OCI-M2 (cell line): ENCODE measurements around the gene GEMIN5.
A peak's percentile ranks its signal among the peaks of the same experiment; 100 is the strongest.
"Not testable (repeated sequence)": the region's sequence is repeated elsewhere in the genome, so short reads cannot be mapped to it uniquely, and the experiment has no call there.

Source experiments
- DNase-seq: peaks from one replicate; lab custom pipeline; 2025; ENCODE audit not compliant: unreplicated experiment; lab: John Stamatoyannopoulos, UW

The GEMIN5 gene

GRCh38 chr5:154937718-154938466 lies at the start of gene GEMIN5:
TSS of gene GEMIN5 (minus strand) at chr5:154938211. CDS start at chr5:154938133, 78 bp downstream.
- peak; percentile 37 for DNase-seq

DNA sequence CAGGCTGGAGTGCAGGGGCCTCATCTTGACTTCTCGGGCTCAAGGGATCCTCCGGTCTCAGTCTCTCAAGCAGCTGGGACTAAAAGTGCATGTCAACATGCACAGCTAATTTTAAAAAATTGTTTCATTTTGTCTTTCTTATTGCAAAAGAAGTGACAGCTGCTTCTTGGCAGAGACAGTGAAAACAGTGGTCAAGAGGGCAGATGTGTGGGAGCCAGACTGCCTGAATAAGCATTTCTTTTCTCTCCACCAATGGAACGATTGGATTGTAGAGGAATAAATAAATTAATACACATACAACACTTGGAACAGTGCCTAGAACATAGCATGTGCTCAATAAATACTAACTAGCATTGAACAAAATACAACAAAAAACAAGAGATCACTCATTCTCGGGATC lies 48.1 kb upstream of the GEMIN5 start:
- DNase-seq = no peak

DNA sequence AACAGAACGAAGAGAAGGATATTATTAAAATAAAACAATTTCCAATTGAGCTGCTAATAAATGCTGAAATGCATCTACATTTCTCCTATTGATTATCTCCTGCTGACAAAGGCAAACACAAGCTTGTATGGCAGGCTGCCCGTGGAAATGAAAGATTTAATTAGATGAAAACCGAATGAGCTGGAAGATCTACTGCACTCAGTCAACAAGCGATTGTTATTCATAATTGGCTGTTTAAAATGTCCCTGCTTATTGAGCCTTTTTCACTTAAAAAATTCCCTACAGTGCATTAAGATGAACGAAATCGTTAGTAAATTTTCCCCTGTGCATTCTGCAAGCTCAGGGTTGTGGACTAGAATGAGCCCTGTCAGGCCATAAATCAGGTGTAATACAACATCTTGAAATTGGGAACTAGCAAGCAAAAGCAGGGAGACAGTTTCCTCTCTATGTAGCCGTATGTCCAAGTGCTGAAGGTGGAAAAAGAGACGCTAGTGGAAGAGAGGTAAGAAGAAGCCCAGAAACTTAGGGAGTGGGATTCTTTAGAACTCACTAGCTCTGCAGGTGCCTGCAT lies 47.0 kb upstream of the GEMIN5 start:
- no peak for DNase-seq

GRCh38 chr5:154978294-154978693 lies 40.3 kb upstream of the GEMIN5 start:
- DNase-seq = not testable (repeated sequence)

DNA sequence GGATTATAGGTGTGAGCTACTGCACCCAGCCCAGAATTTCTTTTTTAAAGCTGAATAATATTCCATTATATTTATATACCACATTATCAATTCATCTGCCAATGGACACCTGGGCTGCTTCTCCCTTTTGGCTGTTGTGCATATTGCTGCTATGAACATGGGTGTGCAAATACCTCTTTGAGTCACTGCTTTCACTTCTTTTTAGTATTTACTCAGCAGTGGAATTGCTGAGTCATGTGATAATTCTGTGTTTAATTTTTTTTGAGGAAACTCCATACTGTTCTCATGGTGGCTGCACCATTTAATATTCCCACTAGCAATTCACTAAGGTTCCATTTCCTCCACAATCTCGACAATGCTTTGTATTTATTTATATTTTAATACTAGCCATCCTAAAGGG lies 39.4 kb upstream of the GEMIN5 start:
- no peak for DNase-seq

GRCh38 chr5:154976082-154976481 lies 38.1 kb upstream of the GEMIN5 start:
- DNase-seq = not testable (repeated sequence)

DNA sequence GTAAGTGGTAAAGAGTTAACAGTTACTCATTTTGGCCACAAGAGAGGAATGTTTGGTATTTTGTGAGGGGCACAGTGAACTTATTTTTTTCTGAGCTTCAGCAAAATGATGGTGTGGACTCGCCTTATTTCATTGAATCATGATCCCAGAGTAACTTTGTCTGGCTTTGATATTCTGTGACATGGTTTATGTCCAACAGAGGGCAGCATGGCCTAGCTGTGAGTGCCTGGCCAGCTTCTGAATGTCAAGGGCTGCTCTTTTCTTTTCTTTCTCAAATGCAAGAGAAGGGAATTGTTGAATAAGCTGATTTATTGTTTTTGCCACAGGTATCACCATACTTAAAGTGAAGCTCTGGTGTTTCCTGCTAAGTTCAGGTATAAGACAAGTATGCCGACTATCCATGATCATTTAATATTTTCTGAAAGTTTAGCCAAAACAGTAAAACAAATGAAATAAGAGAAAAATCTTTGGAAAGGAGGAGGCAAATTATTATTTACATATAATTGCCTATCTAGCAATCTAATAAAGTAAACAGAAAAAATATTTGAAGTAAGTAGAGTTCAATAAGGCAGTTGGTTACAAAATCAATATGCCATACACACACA lies 34.6 kb upstream of the GEMIN5 start:
- DNase-seq = no peak

- DNase-seq = no peak
These were observed 33.5 kb upstream of the GEMIN5 start for GRCh38 chr5:154971501-154971900.

DNA sequence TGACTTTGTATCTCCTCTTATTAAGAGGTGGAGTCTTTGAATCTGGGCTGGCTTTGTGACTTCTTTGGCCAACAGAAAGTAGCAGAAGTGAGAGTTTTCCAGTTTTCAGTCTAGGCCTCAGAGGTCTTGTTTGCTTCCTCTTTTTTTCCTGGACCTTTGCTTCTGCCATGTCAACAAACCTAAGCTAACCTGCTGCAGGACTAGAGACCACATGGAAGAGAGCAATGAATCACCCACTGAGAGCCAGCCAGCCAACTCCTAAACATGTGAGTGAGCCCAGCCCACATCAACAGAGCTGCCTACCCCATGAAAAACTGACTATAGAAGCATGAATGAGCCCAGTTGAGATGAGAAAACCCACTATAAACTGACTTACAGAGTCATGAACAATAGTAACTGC lies 32.7 kb upstream of the GEMIN5 start:
- DNase-seq = no peak

DNA sequence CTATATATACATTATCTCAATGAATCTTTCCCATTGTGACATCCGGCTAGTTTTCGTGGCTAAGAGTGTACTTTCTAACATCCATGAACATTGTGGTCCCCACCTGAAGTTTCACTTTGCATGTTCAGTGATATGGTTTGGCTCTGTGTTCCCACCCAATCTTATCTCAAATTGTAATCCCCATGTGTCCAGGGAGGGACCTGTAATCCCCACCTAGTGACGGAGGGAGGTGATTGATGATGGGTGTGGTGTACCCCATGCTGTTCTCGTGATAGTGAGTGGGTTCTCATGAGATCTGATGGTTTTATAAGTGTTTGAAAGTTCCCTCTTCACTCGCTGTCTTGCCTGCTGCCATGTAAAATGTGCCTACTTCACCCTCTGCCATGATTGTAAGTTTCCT lies 30.9 kb upstream of the GEMIN5 start:
- no peak for DNase-seq

DNA sequence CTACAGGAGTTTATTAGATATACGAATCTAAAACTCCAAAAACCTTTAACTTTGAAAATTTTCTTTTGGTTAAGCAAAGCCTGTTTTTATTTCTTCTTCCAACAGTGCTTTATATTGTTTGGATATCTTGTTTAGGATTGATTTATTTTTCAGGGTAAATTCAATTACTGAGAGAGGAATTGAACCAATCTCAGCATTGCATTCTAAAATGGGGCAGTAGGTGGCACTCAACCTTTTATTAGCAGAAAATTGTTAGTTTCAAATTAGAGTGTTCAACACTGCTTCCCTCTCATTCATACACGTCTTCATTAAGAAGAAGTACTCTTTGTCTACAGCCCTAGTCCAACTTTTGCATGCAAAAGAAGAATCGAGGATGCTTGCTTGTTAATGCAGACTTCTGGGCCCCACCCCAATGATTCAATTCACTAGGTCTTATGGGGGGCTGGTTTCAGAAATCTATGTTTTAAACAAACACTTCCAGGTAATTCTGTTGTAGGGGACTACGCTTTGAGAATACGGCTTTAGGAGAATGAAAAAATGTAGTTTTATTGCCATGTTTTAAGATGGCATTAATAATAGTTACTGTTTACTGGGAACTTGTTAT lies 29.5 kb upstream of the GEMIN5 start:
- DNase-seq = no peak

DNA sequence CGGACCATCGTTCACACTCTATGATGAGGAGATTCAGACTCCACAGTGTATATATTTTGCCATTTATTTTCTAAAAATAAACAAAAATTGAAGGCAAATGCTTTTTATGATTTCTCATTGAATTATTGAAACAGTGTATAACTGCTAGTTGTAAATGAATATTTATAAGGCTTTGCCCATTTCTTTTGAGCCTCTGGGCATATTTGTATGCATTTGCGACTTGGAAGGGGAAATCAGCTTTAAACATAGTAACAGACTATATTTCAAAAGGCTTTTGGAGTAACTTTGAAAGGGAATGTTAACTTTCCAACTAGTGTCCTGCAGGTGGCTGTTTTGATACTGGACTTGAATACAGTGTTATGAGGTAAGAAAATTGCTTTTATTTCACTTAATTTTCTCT lies 28.9 kb upstream of the GEMIN5 start:
- no peak for DNase-seq

DNA sequence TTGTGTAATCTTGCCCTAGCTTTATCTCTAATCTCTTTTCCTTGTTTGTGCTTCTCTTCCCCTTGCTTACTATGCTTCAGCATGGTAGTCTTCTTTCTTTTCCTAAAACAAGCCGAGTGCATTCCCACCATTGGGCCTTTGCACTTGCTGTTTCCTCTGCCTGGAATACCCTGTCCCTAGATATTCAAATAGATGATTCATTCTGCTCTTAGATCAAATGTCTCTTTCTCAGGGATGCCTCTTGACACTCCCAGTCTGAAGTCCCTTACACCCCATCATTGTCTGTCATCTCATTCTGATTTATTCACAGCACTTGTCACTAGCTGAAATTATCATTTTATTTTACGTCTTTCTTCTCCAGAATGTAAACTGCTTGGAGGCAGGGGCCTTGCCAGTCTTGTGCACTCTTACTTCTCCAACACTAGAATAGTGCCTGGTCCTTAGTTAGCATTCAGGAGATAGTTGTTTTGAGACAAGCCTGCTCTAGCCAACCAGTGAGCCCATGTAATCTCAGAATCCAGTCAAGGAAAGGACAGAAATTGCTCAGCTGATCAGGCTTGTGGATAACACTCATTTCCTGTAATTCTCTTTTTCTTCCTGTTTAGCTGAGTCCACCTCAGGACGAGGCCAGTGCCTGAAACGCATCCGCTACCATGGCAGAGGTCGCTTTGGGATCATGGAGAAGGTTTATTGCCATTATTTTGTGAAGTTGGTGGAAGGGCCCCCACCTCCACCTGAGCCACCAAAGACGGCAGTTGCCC lies 28.2 kb upstream of the GEMIN5 start:
- no peak for DNase-seq

DNA sequence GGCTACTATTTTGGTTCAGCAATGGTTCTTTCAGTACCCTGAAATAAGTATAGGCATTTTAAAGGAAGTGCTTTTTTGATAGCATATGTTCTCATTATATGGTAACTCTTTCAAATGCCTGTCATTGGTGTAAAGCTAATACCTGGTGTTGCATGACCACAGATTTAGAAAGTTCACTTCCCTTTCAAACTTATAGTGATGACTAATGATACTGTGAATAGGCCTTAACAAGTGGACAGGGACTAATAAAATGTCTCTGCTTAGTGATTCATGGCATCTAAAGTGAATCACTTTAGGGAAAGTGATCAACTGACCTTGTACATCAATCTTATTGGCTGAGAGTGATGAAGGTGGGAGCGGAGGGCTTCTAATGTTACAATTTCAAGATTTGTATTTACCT lies 24.5 kb upstream of the GEMIN5 start:
- no peak for DNase-seq

GRCh38 chr5:154956712-154957111 lies 18.7 kb upstream of the GEMIN5 start:
- DNase-seq = no peak

GRCh38 chr5:154949781-154950180 lies 11.8 kb upstream of the GEMIN5 start:
- DNase-seq = no peak

DNA sequence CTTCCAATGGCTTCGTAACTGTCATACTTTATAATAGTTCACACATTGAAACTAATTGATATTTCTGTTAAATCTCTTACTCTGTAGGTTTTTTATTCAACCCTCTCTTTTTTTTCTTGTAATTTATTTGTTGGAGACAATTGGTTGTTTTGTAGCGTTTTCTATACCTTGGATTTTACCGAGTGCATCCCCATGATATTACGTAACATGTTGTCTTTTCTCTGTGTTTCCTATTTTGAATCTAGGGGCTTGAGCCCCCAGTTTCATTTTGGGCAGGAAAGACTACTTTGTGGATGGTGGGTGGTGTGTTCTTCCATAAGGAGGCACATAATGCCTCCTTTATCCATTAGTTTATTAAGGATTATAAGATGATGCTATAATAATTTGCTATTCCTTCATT lies 10.3 kb upstream of the GEMIN5 start:
- DNase-seq = no peak

GRCh38 chr5:154947778-154948177 lies 9.8 kb upstream of the GEMIN5 start:
- no peak for DNase-seq

- no peak for DNase-seq
These were observed 7.8 kb upstream of the GEMIN5 start for GRCh38 chr5:154945695-154946301.

DNA sequence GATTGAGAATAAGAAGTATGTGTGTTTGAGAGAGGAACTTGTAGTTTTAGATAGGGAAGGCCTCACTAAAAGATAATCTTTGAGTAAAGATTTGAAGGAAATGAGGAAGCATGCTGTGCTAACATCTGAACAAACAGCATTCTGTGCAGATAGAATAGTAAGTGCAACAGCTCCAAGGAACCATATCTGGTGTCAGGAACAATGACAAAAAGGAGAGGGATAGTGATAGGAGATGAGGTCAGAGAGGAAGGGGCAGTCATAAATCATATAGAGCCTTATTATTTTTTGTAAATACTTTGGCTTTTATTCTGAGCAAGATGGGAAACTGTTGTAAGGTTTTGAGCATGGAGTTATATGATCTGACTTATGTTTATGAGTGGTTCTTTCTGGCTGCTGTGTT lies 6.7 kb upstream of the GEMIN5 start:
- no peak for DNase-seq

DNA sequence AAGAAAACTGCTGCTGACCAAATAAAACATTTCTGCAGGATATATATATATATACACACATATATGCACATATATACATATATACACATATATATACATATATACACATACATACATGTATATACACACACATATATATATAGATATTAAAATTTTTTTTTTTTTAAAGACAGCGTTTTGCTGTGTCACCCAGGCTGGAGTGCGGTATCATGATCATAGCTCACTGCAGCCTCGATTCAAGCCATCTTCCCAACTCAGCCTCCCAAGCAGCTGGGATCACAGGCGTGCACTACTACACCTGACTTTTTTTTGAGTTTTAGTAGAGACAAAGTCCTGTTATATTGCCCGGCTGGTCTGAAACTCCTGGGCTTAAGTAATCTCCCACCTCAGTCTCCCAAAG lies 5.5 kb upstream of the GEMIN5 start:
- no peak for DNase-seq
